Measurements from ENCODE around the gene PANK1. TPM values are rescaled to one million over a fixed set of nuclear protein-coding genes. Genes with fewer than 3 reads are reported as not detected.

PANK1 gene
- total RNA-seq = 8.8 TPM
- long read RNA-seq, full-length matches to known transcripts = 5 of 8 reads
- long read RNA-seq, partial matches to known transcripts = 2 of 8 reads
- long read RNA-seq, other reads (novel, unspliced or antisense) = 1 of 8 reads

GRCh38 chr10:89644967-89645741, at the start of gene PANK1:
Gene PANK1 (minus strand): TSS chr10:89645242. CDS start chr10:89644891, 351 bp downstream.
- intact Hi-C loops (cut with DNase I) = loop anchor here (2.0 kb wide), 1 partner anchor 56 kb away; the partner anchor contains the start of gene KIF20B
- peak; percentile 86 for DNase-seq (ENCODE audit: low spot score)

- intact Hi-C loops (cut with DNase I) = no loop called here
- no peak for DNase-seq (ENCODE audit: low spot score)
Observed at GRCh38 chr10:89693176-89693575, 48.1 kb upstream of the PANK1 start.

DNA sequence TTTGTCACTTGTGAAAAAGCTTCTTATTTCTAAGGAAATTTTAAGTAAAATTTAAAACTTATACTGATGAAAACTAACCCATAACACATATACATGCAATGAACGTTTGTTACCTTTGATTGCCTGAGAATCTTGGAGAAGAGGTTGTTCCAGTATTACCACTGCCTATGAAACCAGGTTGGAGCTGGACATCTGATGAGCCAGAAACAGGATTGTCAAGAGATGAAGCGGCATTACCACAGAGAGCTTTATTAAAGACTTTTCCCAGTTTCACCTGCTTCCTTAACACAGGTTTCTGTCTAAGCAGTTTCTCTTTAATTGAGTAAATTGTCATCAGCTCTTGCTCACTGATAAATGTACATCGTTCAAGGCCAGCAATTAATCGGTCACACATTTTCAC, 47.4 kb upstream of the PANK1 start:
- no peak for DNase-seq (ENCODE audit: low spot score)
- intact Hi-C loops (cut with DNase I) = no loop called here

DNA sequence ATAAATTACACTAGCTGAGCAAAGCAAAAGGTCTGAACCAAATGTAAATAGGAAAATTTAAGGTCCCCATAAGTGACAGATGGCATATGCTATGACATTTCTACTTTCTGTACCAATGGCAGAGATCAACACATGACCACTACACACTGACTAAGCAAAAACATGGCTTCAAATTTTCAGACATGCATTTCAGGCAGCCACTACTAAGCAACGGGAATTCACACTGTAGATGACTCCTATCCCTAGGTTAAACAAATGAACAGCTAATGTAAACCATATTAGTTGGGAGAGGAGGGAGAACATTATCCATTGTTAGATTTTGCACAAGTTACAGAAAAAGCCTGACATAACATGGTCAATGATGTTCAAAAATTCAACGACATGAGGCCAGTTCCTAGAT, 45.0 kb upstream of the PANK1 start:
- intact Hi-C loops (cut with DNase I) = no loop called here
- DNase-seq (ENCODE audit: low spot score) = no peak

- intact Hi-C loops (cut with DNase I) = no loop called here
- no peak for DNase-seq (ENCODE audit: low spot score)
Observed at GRCh38 chr10:89685936-89686335, 40.9 kb upstream of the PANK1 start.

GRCh38 chr10:89684604-89685003, 39.6 kb upstream of the PANK1 start:
- no peak for DNase-seq (ENCODE audit: low spot score)
- intact Hi-C loops (cut with DNase I) = no loop called here

DNA sequence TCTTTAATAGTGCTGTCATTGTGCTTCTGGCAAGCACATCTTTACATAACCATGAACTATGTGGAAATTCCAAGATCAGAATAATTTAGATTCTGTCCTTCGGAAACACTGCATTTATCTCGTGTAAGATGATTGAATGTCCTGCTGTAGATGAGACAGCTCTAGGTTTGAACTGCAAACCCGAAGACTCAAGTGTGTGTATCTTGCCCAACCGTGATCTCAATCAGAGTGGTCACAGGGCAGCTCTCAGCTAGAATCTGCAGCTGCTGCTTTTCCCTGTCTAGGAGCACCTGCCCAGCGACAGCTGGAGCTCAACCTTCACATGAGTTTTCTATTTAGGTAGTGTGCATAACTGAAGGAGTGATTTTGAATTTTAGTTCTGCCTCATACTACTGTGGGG, 38.8 kb upstream of the PANK1 start:
- intact Hi-C loops (cut with DNase I) = no loop called here
- no peak for DNase-seq (ENCODE audit: low spot score)

- no peak for DNase-seq (ENCODE audit: low spot score)
- intact Hi-C loops (cut with DNase I) = no loop called here
Observed at GRCh38 chr10:89679986-89680385, 34.9 kb upstream of the PANK1 start.

DNA sequence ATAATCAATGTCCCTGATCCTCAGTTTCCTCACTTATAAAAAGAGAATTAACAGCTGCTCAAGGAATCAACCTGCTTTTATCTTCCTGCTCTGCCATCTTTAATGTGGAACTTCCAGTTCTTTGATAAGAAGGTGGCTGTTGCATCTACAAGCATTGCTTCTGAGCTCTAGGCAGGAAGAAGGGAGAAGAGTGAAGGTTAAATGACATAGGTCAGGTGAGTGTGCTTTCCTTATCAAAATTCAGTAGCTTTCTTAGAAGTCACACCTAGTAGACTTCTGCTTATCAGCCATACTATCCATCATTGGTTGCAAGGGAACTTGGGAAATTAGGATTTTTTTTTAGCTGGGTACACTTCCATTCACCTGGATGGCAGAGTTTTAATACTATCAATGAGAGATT, 32.3 kb upstream of the PANK1 start:
- DNase-seq (ENCODE audit: low spot score) = no peak
- intact Hi-C loops (cut with DNase I) = no loop called here

GRCh38 chr10:89670926-89671325, 25.9 kb upstream of the PANK1 start:
- DNase-seq (ENCODE audit: low spot score) = no peak
- intact Hi-C loops (cut with DNase I) = no loop called here

DNA sequence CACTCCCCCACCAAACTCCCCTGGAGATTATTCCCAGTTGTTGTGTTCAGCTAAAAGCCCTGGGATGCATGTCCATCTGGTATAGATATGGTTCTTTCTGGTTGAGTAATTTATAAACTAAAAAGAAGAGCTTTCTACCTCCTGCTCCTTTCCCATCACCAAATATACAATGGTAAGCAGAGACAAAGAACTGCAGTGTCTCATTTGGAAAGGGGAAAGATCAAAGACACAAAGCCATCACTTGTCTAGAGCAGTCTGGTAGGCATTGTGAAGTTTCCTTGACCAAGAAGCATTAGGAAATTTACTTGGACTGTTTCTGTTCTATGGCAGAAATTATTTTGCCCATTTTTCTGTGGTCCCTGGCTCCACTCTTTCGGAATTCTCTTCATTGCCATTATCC, 24.9 kb upstream of the PANK1 start:
- intact Hi-C loops (cut with DNase I) = no loop called here
- DNase-seq (ENCODE audit: low spot score) = no peak

- DNase-seq (ENCODE audit: low spot score) = no peak
- intact Hi-C loops (cut with DNase I) = no loop called here
Observed at GRCh38 chr10:89668386-89669071, 23.5 kb upstream of the PANK1 start.

- intact Hi-C loops (cut with DNase I) = no loop called here
- DNase-seq (ENCODE audit: low spot score) = no peak
Observed at GRCh38 chr10:89666138-89666537, 21.1 kb upstream of the PANK1 start.

- intact Hi-C loops (cut with DNase I) = no loop called here
- no peak for DNase-seq (ENCODE audit: low spot score)
Observed at GRCh38 chr10:89665302-89665701, 20.3 kb upstream of the PANK1 start.

DNA sequence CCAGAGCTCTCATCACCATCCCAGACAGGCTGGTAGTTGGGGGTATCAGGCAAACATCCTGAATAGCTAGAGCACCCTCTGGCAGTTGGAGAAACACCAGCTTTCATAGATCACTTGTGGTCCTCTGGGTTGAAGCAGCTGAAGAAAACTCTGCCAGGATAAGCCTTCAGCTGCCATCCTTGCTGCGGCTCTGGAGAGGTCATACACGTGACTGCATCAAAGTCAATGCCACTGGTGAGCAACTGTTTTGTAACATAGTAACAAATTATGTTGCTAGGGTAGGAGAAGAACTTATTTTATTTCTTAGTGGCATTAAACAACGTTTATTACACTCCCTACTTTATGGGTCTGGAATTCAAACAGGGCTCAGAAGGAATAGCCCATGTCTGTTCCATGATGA, 19.2 kb upstream of the PANK1 start:
- no peak for DNase-seq (ENCODE audit: low spot score)
- intact Hi-C loops (cut with DNase I) = no loop called here

- DNase-seq (ENCODE audit: low spot score) = no peak
- intact Hi-C loops (cut with DNase I) = no loop called here
Observed at GRCh38 chr10:89663144-89663543, 18.1 kb upstream of the PANK1 start.

DNA sequence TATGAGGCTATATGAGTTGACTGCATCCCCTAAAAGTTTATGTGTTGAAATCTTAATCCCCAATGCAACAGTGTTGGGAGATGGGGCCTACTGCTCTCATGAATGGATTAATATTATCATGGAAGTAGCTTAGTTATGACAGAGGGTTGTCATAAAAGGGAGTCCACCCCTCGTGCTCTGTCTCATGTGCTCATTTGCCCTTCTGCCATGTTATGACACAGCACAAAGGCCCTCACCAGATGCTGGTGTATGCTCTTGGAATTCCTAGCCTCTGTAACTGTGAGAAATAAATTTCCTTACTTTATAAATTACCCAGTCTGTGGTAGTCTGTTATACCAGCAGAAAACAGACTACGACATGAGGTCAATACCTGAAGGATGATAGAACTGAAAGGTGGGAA, 17.6 kb upstream of the PANK1 start:
- intact Hi-C loops (cut with DNase I) = no loop called here

DNA sequence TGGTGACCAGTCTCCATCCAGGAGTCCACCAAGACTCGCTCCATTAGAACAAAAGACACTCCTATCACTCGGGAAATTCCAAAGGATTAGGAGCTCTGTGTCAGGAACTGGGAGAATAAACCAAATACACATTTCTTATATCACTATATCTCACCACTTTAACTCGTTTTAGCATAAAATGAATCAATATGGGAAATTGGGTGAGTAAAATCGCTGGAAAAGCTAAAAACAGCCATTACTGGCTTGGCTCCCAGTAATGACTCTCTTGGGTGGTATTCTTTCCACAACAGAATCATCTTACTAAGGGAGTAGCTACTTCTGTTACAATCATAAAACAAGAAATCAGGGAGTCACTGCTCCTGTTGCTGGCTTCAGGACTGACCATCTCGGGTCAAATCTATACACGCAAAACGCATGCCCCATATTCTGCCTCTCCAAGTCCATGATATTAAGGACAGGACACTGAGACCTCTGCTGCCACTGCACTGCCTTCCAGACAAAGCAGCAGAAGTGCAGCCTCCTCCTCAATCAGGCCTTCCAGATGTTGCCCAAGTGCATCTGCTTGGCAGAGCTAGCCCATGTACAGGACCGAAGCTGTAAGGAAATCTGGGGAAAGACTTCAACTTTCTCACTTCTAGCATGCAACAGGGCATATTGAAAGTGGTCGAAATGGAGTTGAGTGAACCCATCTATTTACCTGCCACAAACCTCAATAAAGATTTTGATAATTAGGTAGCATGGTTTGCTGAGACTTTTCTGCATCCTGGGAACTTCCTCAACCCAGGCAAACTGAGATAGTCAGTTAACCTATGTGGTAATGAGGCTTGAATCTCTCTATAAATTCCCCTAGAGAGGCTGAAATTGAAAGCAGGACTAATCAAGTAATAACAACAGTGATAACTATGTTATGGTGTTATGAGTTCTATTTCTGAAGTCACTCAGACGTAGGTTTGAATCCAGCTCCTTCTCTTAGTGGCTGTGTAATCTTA, 14.4 kb upstream of the PANK1 start:
- intact Hi-C loops (cut with DNase I) = no loop called here
- DNase-seq (ENCODE audit: low spot score) = no peak

More for the DNA sequence above, 17.6 kb upstream of the PANK1 start:
- DNase-seq (ENCODE audit: low spot score) = no peak

DNA sequence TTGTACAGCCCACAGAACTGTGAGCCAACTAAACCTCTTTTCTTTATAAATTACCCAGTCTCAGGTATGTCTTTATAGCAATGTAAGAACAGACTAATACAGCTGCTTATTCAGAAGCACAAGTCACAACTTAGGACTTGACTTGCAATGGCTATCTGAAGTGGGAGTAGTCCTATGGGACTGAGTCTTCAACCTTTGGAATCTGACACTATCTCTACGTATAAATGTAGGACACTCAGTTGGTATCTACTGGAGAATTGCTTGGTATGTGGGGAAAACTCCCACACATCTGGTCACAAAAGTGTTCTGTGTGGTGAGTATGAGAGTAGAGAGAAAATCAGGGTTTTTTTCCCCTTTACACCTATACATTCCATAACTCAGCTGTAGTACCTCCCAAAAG, 12.3 kb upstream of the PANK1 start:
- no peak for DNase-seq (ENCODE audit: low spot score)
- intact Hi-C loops (cut with DNase I) = no loop called here

- intact Hi-C loops (cut with DNase I) = no loop called here
- DNase-seq (ENCODE audit: low spot score) = no peak
Observed at GRCh38 chr10:89655722-89656121, 10.7 kb upstream of the PANK1 start.

Measured in cardiac septum (tissue), 1 donor.